ENCODE measurements around the gene CNBP.
"Not testable (repeated sequence)": the region's sequence is repeated elsewhere in the genome, so short reads cannot be mapped to it uniquely, and the experiment has no call there.

DNA sequence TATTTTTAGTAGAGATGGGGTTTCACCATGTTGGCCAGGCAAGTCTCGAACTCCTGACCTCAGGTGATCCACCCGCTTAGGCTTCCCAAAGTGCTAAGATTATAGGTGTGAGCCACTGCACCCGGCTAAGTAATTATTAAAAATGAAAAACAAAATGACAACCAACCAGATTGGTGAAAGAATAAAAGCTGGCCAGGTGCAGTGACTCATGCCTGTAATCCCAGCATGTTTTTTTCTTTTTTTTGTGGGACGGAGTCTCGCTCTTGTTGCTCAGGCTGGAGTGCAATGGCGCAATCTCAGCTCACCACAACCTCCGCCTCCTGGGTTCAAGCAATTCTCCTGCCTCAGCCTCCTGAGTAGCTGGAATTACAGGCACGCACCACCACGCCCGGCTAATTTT, 47.4 kb downstream of the CNBP start:
- TF ChIP-seq, protein P1, sequence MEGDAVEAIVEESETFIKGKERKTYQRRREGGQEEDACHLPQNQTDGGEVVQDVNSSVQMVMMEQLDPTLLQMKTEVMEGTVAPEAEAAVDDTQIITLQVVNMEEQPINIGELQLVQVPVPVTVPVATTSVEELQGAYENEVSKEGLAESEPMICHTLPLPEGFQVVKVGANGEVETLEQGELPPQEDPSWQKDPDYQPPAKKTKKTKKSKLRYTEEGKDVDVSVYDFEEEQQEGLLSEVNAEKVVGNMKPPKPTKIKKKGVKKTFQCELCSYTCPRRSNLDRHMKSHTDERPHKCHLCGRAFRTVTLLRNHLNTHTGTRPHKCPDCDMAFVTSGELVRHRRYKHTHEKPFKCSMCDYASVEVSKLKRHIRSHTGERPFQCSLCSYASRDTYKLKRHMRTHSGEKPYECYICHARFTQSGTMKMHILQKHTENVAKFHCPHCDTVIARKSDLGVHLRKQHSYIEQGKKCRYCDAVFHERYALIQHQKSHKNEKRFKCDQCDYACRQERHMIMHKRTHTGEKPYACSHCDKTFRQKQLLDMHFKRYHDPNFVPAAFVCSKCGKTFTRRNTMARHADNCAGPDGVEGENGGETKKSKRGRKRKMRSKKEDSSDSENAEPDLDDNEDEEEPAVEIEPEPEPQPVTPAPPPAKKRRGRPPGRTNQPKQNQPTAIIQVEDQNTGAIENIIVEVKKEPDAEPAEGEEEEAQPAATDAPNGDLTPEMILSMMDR (IDR thresholded peaks at IDR 0.05), result not testable (repeated sequence)
- TF ChIP-seq ZFX (IDR thresholded peaks at IDR 0.05; ENCODE audit: borderline replicate concordance), result not testable (repeated sequence)
